Measurements from ENCODE around the gene DEGS1. TPM values are rescaled to one million over a fixed set of nuclear protein-coding genes. Genes with fewer than 3 reads are reported as not detected.
A peak's percentile ranks its signal among the peaks of the same experiment; 100 is the strongest.
"Not testable (repeated sequence)": the region's sequence is repeated elsewhere in the genome, so short reads cannot be mapped to it uniquely, and the experiment has no call there.

The DEGS1 gene
- polyA plus RNA-seq, 3 donors = 46.1 to 64.5 (median 56.5) TPM

DNA sequence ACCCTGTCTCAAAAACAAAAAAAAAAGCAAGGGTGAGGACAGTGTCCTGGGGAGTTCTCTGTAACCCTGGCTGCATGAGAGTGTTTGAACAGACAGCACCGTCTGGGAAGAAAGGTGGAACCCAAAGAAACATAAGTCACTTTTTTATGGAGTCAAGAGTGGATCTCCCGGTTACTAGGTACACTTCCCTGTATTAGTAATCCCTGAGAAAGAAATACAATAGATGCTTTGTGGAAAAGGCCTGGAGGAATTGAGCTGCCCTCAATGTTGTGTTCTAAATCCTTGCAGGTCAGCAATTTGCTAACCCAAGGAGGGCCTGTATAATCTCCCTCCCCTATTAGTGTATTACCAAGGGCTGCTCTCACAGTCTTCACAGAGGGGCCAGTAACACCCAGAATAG lies 16.6 kb downstream of the DEGS1 start:
- DNase-seq (ENCODE audit: extremely low read depth in 1 of 11, low read depth in 9 of 11, low spot score in 4 of 11) = no peak

DNA sequence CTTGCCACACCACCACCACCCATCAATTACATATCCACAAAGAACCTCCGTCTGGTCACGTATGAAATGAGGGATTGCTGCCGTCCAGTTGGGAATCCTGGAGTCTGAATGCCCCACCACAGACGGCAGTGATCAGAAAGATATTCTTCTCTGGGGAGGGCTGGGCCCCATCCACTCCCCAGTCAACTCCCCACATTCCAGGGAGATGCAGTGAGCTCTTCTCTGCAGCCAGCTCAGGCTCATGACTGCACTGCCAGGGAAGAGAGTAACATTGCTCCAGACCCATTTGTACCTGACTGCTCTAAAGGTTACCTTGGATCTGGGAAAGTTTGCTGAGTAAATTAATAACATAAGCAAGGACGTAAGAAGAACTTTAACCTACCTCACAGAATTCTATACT lies 18.3 kb downstream of the DEGS1 start:
- DNase-seq (ENCODE audit: extremely low read depth in 1 of 11, low read depth in 9 of 11, low spot score in 4 of 11) = no peak

DNA sequence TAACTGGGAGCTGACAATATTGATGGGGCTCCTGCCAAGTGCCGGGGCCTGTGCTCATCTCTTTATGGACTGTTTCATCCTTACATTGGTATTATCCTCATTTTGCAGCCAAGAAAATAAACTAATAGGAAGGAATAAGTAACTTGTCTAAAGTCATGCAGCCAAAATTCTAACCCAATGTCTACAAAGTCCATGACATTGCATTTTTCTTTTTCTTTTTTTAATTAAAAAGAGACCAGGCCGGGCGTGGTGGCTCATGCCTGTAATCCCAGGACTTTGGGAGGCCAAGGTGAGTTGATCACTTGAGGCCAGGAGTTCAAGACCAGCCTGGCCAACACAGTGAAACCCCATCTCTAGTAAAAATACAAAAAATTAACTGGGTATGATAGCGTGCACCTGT lies 18.8 kb downstream of the DEGS1 start:
- DNase-seq (ENCODE audit: extremely low read depth in 1 of 11, low read depth in 9 of 11, low spot score in 4 of 11) = no peak

DNA sequence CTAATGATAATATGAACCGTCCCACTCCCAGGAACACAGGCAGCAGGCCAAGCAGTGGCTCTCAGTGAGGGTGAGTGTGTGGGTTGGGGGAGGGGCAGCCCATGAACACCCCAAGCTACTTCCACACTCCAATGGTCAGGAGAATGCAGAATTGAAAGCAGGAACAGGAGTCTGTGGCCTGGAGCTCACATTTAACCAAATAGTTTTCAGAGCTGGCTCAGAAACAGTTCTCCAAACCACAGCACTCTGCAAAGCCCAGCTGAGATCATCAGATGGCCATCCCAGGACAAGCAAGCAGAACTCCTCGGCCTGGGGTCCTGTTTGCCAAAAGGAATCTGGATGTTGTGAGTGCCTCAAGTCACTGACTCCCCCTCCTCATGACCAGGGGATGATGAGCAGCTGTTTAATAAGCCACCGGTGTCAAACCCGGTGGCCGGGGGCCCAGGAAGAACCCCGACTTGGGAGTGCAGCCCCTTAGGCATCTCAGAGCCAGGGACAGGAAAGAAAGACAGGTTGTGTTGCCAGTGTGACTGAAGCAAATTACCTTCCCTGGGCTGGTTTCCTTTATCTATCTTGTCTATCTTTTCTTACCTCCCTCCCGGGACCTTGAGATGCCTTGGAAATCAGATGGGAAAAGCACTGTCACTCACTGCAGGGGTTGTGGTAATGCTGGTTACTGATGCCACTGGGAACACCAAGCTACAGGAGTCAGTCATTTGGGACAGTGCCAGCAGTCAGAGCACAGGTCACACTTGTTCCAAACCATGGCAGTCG lies 20.4 kb downstream of the DEGS1 start:
- DNase-seq (ENCODE audit: extremely low read depth in 1 of 11, low read depth in 9 of 11, low spot score in 4 of 11) = peak in 2 of 11 donors; percentile 69 to 75

DNA sequence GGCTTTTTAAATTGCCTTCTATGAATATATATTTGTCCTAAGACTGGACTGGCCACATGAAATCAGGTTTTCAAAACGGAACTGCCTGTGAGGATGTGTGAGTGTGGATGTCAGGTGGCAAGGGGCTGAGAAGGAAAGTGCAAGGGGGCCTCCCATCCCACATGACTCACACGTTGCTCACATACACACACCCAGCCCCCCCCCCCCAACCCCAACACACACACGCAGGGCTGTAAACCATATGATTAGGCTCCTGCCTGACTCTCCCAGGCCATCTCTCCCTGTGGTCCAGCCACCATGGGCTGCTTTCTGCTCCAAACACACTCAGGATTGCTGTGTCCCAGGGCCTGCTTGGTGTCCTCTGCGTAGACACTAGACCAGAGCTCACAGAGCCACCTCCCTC lies 22.4 kb downstream of the DEGS1 start:
- no peak for DNase-seq (ENCODE audit: extremely low read depth in 1 of 11, low read depth in 9 of 11, low spot score in 4 of 11)

DNA sequence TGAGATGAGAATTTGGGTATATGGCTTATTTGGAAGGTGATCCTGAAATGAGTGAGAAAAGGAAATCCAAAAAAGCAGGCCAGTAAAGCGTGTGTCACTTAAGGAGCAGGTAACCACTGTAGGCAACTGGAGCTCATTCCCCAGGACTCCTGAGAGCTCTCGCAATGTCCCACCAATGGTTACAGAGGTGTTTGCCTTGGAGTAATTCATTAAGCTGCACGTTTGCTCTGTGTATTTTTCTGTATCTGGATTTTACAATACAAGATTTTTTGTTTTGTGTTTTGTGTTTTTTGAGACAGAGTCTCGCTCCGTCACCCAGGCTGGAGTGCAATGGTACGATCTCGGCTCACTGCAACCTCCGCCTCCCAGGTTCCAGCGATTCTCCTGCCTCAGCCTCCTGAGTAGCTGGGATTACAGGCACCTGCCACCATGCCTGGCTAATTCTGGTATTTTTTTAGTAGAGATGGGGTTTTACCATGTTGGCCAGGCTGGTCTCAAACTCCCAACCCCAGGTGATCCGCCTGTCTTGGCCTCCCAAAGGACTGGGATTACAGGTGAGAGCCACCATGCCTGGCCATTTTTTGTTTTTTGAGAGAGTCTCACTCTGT lies 23.0 kb downstream of the DEGS1 start:
- DNase-seq (ENCODE audit: extremely low read depth in 1 of 11, low read depth in 9 of 11, low spot score in 4 of 11) = not testable (repeated sequence)

DNA sequence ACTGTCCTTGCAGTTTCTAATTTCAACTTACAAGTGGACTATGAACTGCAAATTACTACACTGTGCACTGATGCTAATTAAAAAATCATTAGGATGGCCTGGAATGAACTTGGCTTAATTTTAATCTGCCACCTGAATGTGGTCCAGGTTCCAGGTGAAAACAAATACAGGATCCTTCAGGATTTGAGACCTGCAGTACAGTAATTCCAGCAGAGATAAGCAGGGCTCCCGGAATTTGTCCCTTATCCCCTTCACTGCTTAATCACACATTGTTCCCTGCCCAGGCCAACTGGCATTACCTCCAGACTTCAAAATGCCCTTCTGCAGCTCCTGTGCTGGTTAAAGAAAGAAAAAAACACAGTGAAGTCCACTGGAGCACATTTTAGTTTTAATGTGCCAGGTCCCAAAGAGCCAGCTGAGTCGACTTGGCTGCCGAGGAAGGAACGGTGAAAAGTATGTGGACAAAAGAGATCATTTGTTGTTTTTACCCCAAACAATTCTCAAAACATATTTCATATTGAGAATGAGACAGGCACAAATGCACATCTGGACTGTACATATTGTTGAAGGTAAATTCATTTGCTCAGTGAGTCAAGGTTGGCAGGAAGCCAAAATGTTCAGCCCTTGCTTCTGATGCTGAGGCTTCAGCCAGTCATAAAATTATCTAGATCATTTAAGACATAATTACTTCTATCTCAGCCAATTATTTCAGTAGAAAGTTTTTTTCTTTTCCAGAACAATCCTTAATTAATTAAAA lies 28.3 kb downstream of the DEGS1 start:
- DNase-seq (ENCODE audit: extremely low read depth in 1 of 11, low read depth in 9 of 11, low spot score in 4 of 11) = no peak

DNA sequence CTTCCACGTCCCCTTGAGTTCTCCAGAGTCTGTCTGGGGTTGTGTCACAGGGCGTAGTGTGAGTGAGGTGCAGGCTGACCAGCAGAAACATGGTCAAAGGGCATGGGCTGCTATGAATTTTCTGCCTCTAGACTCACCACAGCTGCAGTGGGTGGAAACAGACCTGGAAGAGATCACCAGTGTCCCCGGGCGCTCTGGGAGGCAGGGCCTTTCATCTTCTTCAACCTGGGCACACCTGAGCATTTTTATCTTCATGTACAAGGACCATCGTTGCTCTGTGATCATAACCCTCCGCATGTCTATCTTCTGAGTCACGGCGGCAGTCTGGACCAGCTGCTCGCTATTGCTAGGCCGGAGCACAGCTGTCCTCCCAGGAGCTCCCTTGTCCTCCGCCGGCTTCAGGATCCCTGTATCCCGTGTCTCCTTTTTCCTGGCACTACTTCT lies 29.6 kb downstream of the DEGS1 start:
- DNase-seq (ENCODE audit: extremely low read depth in 1 of 11, low read depth in 9 of 11, low spot score in 4 of 11) = no peak

DNA sequence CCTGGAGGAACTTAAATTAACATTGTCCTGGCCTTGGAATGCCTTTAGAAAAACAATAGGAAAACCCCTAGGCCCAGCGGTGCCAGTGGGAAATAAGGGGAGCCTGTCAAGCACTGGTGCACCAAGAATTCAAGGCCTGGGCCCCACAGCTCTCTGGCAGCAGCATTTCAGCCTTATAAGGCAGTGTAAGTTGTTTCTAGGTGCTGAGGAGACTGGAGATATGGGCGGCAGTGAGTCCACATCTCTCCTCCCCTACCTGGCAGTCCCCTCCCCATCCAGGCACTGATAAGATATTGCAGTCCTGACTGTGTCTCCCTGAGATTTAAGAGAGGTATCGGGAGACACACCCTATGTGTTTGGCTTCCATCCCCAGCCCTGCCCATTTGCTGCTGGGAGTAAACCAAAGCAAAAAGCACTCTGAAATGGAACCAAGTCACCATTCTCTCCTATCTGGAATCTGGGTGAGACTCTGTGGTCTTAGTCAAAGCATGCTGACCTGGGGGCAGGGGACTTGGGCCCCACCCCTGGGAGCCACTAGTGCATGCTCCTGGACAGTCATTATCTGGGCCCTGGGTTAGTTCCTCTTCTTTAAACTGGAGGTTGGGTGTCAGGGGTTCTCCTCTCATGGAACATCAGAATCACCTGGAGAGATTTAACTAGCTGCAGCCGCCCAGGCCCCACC lies 30.5 kb downstream of the DEGS1 start:
- DNase-seq (ENCODE audit: extremely low read depth in 1 of 11, low read depth in 9 of 11, low spot score in 4 of 11) = no peak

DNA sequence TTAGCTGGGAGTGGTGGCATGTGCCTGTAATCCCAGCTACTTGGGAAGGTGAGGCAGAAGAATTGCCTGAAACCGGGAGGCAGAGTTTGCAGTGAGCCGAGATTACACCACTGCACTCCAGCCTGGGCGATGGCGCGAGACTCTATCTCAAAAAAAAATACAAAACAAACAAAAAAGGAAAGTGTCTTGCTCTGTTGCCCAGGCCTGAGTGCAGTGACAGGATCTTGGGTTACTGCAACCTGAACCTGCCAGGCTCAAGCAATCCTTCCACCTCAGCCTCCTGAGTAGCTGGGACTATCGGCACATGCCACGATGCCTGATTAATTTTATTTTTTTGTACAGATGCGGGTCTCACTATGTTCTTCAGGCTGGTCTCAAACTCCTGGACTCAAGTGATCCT lies 33.3 kb downstream of the DEGS1 start:
- DNase-seq (ENCODE audit: extremely low read depth in 1 of 11, low read depth in 9 of 11, low spot score in 4 of 11) = no peak

DNA sequence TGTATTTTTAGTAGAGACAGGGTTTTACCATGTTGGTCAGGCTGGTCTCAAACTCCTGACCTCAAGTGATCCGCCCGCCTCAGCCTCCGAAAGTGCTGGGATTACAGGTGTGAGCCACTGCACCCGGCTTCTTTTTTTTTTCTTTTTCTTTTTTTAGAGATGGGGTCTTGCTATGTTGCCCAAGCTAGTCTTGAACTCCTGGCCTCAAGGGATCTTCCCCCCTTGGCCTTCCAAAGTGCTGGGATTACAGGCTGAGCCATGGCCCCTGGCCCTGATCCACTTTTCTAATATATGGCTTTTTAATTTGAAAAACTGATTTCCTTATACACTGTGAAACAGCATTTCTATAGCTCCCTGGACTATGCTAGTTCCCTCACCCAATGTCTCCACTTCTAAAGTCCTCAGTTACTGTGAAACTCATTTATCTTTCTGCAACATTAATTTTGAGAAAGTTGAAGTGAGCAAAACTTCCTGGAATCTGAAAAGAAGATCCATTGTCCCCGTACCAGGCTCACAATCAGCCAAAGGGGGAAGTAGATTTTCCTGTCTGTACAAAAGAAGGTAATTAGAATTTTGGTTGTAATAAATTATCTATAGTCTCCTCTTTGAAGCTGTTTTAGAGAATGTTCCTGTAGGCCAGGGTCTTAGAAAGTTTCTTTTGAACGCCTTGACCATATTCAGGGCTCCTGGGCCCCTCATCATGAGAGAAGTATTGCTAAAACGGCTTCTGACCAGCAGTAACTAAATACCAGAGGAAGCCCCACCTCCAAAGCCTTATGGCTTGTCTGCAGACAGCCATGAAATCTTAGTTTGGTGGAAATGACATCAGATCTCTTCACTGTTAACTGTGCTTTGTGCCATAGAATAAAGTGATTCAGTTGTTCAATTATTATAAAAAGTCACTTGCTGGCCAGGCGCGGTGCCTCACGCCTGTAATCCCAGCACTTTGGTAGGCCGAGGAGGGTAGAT lies 34.9 kb downstream of the DEGS1 start:
- no peak for DNase-seq (ENCODE audit: extremely low read depth in 1 of 11, low read depth in 9 of 11, low spot score in 4 of 11)

DNA sequence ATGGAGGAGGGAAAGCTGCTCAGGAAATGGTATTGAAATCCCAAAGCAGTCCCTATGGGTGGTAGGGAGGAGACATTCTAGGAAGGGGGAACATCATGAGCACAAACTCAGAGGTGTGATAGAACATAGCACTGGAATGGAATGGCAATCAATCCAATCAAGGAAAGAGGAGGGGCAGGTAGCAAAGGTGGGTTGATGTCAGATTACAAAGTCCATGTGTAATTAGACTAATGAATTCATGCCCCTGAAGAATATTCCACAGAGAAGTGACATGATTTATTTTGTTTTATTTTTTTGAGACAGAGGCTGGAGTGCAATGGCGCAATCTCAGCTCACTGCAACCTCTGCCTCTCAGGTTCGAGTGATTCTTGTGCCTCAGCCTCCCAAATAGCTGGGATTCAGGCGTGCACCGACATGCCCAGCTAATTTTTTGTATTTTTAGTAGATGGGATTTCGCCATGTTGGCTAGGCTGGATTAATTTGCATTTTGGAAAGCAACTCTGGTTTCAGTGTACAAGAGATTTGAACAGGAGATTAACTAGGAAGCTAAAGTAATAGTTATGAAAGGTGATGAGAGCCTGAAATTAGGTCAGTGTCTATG lies 36.1 kb downstream of the DEGS1 start:
- DNase-seq (ENCODE audit: extremely low read depth in 1 of 11, low read depth in 9 of 11, low spot score in 4 of 11) = no peak

DNA sequence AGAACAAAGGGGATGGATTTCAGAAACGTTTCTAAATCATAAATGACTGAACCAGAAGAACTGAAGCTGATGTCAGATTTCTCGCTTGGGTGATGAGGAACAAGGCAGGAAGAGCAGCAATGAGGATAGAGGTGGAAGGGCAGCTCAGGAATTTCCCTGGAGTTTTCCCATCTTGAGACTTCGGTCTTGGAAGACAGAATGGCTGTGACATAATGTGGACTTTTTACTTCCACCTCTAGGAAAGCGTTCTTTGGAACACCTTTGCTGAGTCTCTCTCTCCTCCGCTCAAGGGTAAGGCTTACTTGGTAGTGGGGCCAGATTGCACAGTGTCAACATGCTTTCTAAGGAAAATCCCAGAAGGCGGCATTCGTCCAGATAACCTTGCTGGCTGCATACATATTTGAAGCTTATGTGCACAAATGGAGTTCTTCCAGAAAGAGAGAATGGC lies 36.6 kb downstream of the DEGS1 start:
- no peak for DNase-seq (ENCODE audit: extremely low read depth in 1 of 11, low read depth in 9 of 11, low spot score in 4 of 11)

DNA sequence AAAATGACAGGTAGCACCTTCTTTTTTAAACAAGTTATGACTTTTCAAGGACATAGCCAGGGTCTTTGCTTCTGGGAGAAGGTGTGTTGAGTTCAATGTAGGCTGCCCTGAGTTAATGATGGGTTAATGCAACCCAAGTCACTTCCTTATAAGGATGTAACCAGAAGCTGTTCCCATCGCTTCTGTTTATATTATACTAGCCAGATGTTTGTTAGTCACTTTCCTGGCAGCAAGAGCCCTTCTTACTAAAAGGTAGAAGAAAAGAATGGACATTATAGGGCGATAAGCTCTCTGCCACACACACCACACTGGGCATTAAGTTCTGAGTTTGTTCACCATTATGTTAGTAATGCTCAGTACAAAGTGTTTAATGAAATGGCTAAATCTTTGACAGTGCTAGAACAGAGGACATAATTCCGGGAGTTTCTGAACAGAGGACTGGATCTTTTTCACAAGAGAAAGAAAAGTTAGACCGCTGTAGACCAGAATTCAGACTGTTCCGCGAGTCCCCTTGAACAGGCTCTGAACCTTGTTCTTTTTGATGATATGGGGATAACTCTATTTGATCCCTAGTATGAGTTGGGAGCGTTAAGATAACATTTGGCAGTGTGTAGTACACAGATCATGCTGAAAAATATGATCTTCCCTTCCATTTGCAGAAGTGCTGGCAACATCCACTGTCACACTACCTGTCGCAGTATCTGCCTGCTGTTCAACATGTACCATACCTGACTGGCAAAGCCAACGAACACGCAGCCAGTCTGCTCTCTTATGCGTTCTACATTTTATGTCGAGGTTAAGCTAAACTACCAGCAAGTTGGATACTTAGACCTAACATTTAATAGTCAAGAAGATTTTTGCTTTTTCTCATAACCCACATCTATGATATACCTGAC lies 41.0 kb downstream of the DEGS1 start:
- no peak for DNase-seq (ENCODE audit: extremely low read depth in 1 of 11, low read depth in 9 of 11, low spot score in 4 of 11)

DNA sequence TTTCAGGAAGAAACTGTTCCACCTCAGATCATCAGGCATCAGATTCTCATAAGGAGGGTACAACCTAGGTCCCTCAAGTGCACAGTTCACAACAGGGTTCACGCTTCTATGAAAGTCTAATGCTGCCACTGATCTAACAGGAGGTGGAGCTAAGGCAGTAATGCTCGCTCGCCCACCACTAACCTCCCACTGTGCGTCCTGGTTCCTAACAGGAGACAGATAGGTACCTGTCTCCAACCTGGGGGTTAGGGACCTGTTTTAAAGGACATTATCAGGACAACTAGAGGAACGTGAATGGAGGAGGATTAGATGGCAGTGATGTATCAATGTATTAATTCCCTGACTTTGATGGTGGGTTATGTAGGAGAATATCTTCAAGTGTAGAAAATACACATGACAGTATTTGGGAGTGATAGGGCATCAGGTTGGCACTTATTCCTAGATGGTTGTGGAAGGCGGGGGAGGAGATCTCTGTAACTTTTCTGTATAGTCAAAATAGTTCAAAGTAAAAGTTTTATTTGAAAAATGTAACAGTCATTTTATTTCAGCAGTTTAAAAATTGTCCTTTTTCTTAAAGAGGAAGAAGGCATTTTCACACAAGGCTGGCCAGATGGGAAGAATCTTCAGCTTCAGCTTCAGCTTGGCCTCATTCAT lies 43.9 kb downstream of the DEGS1 start:
- no peak for DNase-seq (ENCODE audit: extremely low read depth in 1 of 11, low read depth in 9 of 11, low spot score in 4 of 11)

DNA sequence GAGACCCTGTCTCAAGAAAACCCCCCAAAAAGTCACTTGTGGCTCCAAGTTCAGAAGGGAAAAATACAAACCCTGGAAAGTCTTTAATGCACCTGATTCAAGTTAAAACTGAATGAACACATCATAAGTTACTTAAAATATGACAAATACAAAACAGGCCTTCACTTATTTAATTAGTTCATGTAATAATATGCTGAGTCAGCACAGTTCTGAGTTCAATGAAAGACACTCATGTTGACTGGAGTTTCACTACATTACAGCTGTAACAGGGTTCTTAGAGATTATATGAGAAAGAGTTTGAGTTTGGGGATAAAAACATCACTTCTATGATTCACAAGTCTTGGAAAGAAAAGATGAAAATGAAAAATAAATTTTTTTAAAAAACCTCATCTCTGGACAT lies 51.0 kb downstream of the DEGS1 start:
- no peak for DNase-seq (ENCODE audit: extremely low read depth in 1 of 11, low read depth in 9 of 11, low spot score in 4 of 11)
